GM21367 (cell line): ENCODE data around the gene TLN1.
A peak's percentile ranks its signal among the peaks of the same experiment; 100 is the strongest.

ENCODE experiments used
- ATAC-seq: cut with Tn5 transposase; IDR thresholded peaks from one replicate; pipeline ENCODE4 v1.9.1; 2021; ENCODE audit not compliant: unreplicated experiment

Gene TLN1, protein sequence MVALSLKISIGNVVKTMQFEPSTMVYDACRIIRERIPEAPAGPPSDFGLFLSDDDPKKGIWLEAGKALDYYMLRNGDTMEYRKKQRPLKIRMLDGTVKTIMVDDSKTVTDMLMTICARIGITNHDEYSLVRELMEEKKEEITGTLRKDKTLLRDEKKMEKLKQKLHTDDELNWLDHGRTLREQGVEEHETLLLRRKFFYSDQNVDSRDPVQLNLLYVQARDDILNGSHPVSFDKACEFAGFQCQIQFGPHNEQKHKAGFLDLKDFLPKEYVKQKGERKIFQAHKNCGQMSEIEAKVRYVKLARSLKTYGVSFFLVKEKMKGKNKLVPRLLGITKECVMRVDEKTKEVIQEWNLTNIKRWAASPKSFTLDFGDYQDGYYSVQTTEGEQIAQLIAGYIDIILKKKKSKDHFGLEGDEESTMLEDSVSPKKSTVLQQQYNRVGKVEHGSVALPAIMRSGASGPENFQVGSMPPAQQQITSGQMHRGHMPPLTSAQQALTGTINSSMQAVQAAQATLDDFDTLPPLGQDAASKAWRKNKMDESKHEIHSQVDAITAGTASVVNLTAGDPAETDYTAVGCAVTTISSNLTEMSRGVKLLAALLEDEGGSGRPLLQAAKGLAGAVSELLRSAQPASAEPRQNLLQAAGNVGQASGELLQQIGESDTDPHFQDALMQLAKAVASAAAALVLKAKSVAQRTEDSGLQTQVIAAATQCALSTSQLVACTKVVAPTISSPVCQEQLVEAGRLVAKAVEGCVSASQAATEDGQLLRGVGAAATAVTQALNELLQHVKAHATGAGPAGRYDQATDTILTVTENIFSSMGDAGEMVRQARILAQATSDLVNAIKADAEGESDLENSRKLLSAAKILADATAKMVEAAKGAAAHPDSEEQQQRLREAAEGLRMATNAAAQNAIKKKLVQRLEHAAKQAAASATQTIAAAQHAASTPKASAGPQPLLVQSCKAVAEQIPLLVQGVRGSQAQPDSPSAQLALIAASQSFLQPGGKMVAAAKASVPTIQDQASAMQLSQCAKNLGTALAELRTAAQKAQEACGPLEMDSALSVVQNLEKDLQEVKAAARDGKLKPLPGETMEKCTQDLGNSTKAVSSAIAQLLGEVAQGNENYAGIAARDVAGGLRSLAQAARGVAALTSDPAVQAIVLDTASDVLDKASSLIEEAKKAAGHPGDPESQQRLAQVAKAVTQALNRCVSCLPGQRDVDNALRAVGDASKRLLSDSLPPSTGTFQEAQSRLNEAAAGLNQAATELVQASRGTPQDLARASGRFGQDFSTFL (N-terminal part only)

DNA sequence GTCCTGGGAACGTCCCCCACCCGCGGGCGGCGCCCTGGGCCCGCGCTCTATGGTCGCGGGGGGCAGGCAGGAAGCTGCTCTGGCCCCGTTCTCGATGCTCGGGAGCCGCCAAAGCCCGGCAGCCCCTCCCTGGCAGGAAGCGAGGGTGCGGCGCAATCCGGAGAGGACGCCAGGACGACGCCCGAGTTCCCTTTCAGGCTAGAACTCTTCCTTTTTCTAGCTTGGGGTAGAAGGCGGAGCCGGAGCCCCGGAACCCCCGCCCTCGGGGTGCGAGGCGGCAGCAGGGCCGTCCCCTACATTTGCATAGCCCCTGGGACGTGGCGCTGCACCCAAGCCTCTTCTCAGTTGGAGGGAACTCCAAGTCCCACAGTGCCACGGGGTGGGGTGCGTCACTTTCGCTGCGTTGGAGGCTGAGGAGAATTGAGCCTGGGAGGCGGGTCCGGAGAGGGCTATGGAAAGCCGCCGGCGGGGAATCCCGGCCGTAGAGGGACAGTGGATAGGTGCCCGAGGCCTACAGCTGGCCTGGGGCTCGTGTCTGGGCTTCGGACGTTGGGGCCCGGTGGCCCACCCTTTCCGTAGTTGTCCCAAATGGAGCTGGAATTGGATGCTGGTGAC, at the start of gene TLN1, which contains the start of gene CREB3:
Gene TLN1, minus strand, starts transcription at position 11 of the 615 bp plus-strand sequence. CDS start 6,501 bp downstream, outside the sequence.
Gene CREB3, plus strand, starts transcription at position 482 of the 615 bp plus-strand sequence. Its CDS starts 107 bp downstream, at position 589.
- peak; percentile 67 for ATAC-seq

DNA sequence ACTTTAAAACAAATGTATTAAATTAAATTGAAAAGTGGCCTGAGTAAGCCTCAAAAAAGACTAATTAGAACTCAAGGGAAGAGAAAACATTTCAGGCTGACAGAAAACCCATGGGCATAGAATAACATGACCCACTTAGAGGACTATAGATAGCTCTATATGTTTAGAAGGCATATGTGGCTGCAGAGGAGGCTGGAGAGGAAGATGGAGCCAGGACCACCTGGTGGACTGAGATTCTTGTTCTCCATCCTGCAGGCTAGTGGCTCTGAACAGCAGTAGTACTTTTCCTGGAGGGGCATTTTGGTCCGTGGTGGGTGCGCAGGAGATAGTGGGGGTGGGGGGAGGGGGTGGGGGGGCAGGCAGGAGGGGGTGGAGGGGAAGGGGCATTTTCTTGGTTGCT, 49.1 kb upstream of the TLN1 start:
- no peak for ATAC-seq

DNA sequence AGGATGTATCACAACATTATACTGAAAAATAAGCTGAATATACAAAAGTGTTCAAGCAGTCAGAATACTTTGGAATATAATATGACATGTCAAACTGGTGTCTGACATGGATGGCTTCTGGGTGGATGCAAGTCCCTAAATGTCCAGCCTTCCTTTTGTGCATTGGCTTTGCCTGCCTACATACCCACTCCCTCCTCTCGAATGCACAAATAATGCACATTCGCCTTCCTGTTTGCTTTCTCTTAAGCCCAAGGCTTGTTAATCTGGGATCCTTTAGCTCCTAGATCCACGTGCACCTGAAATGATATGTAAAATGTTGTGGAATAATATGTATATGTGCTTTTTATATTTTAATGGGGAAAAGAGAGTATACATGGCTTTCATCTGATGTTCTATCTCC, 46.5 kb upstream of the TLN1 start:
- no peak for ATAC-seq

DNA sequence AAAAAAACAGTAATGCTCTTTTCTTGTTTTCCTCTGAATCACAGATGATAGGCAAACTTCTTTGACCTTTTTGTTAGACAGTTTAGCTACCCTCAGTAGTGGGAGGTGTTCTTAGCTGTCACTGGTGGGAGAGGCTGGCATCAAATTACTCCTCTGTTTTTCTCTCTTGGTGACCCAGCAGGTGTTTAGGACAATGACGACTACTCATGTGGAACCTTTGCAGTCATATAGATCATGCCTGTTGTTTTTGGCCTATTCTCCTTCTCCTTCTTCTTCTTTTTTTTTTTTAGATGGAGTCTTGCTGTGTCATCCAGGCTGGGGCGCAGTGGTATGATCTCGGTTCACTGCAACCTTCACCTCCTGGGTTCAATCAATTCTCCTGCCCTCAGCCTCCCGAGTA, 44.0 kb upstream of the TLN1 start:
- ATAC-seq = no peak

DNA sequence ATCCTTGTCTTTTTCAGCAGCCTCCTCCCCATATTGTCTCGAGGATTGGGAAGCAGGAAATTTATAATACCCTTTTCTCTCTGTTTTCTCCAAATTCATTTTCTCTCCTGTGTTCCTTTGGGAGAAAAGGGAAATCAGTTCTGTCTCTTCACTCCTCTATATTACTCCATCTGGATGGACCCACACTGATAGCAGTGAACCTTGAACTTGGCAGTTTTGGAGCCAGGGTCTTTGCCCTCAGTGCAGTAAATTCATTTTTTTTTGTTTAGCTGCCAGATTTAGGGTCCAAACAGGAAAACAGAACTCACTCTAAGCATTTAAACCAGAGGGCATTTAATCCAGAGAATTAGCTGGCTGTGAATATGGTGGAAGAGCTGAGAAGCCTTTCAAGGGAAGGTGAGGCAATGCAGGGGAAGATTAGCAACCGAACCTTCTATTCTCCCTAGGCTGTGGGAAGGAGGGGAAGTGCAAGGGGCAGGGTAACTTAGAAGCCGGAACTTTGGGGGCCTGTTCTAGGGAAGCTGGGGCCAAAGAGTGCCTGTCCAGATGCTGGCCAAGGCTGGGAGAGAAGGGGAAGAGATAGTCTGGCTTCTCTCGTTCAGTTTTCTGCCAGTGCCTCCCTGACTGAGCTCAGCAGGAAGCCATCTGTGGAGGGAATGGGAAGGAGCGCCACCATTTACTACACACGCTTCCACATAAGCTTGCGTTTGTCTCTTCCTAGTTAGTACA, 43.1 kb upstream of the TLN1 start:
- ATAC-seq = no peak

DNA sequence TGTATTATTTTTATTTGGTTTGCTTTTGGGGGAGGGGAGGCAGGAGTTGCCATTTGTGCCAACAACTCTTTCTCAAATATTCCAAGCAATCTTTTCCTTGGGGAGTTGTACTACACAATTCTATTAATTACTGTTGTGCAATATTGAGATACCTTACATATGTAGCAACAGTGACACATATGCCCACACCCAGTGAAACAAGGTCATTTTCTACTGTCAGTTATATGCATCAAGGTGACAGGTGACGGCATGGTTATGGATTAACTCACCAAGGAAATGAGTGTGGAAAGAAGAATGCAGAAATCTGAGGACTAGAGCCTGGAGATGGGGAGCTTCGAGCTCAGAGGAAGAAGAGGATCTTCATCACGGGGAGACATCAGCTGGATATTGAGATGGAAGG, 39.9 kb upstream of the TLN1 start:
- ATAC-seq = no peak

DNA sequence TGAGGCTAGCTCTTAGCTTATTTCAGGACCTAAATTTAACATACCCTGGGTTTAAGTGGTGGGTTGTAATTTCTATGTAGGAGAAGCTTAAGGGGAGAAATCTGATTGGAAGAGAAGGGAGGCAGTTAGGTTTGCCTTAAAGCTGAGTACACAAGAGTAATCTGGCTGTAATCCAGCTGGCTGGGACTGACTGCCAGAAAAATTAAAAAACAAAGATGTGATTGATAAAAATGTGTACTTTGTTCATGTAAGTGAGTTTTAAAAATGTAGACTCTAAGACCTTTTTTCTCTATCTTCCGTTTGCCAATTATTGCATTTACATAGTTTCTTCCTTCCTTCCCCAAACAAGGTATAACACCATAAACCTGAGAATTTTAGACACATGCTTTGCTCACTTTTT, 39.5 kb upstream of the TLN1 start:
- no peak for ATAC-seq

DNA sequence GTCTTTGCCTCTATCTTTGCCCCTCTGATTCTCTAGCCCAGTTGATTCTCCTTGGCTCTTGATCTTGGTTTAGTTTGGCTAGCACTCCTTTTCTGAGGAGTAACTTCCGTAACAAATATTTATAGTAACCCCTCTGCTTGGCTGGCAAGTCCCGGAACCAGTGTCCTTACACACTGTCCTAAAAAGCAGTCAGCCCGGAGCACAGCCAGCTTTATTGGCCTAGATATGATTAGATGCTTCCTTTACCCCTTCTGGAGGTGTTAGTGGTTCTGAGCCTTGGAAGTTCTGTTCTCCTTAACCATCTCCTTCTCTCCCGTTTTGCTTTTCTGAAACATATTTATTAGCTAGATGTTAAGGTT, 39.1 kb upstream of the TLN1 start:
- no peak for ATAC-seq

DNA sequence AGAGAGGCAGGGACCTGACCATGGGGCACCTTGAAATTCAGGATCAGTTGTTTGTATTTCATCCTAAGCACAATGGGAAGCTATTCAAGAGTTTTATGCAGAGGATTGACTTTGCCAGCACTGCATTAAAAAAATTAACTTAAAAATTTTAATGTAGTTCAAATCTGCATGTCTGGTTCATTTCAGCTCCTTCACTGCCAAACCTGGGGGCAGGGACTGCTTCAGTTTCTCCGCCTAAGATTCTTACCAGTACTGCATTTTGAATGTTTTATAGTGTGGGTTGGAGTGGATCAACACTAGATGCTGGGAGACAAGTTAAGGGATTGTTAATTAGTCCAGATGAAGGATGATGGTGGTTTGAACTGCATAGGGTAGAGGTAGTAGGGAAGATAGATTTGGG, 37.8 kb upstream of the TLN1 start:
- no peak for ATAC-seq

DNA sequence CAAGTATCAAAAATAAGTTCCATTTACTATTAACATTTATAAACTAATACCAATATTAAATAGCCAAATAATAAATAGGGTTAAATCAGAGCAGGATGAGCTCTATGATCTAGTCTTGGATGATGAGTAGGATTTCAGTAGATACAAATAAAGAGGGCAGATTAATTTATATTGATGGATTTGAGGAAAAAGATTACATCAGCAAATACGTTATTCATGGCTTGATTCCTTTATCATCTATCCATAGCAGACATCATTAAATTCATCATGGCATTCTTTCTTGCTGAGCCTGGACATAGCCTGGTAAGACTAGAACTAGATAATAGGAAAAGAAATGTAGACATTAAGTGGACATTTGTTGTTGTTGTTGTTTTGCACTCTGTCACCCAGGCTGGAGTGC, 35.5 kb upstream of the TLN1 start:
- ATAC-seq = no peak

DNA sequence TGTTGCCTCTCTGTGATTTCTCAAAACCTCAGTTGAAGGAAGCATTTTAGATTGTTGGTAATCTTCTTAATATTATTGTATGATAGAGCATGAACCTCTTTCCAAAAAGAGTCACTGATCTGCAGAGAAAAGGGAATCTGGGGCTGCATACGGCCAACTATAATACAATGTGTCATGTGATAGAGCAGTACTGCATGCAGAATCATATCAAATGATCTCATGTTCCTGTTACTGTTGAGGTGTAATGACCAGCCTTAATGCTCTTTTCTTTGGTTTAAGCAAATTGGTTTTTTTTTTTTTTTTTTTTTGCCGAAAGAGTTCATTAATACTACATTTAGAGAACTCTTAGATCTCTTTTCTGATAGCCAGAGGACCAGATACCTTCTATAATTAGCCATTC, 35.0 kb upstream of the TLN1 start:
- ATAC-seq = no peak

DNA sequence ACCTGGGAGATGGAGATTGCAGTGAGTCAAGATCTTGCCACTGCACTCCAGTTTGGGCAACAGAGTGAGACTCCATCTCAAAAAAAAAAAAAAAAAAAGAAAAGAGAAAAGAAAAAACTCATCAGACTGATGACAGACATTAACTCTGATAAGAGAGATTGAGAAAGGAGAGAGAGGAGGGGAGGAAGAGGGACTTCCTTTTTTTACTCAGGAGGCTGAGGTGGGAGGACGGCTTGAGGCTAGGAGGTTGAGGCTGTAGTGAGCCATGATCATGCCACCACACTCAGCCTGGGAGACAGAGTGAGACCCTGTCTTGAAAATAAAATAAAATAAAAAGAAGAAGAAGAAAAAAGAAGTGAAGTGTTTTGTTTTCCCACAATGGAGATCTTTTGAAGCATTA, 31.8 kb upstream of the TLN1 start:
- ATAC-seq = no peak

DNA sequence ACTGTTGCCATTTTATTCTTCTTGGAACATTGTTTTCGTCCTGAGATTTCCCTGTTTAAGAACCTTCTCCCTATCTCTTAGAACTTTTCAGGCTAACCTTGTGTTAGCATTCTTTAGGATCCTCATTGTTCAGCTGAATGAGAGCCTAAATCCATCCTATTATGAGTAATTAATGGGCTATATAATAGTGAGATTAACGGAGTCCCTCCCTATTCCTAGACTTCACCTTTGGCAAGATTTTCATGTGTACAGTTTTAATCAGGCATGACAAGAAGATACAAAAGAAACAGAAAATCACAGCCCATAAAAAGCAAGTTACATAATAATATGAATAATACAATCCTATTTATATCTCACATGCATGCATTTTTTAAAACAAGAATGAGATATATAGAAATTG, 31.2 kb upstream of the TLN1 start:
- no peak for ATAC-seq

DNA sequence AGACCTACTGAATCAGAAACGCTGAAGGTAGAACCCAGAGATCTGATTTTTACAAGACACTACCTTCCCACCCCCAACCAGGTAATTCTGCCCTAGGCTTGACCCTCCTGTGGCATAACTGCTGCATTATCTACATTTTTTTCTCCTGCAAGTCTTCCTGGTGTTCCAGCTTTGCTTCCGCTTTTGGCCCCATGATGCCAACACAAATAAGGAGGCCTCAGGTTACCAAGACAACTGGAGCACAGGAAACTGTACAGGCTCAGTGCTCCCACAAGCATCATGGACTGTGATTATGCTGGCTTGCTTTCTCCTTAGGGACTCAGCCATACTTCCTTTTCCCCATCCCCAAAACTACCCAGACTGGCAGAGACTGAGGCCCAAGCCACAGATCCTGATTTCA, 28.7 kb upstream of the TLN1 start:
- no peak for ATAC-seq

DNA sequence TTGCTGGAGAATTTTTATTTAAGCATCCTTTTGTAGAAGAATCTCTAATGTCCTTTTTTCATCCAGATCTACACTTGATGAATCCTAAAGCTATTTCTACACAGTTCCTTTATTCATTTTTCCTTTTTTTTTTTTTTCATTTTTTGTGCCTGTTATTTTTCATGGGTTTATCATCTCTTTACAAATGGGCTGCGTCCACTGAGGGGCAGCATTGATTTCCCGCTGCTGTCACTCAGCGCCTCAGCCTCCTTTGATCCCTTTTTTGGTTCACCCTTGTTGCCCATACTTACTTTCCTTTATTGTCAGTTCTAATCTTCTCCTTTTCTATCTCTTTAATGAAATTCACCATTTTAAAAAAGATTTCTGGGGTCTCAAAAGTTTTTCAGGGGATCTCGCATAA, 27.8 kb upstream of the TLN1 start:
- ATAC-seq = no peak

DNA sequence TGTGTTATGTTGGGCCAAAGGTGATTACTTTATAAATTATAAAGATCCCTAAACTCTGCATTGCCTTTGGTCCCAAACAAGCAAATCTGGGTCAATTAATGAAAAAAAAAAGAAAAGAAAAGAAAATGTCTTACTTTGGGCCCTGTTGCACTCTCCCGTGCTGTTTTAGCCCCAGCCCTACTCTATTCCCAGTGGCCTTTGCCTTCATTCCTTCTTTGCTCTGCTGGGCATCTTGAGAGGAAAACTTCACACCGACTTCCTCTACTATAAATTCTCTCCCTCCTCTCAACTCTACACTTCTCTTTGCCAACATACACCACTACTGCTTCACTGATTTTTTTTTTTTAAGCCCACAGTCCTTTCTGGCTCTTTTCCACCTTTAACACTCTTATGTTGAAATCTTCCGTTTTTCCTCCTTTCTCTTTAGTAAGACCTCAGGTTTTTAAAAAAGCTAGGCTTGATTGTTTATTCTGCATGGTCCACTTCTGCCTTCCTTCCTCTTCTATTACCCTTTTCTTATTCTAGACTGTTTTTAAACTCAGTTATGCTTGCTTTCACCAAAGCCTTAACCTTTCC, 26.6 kb upstream of the TLN1 start:
- no peak for ATAC-seq

DNA sequence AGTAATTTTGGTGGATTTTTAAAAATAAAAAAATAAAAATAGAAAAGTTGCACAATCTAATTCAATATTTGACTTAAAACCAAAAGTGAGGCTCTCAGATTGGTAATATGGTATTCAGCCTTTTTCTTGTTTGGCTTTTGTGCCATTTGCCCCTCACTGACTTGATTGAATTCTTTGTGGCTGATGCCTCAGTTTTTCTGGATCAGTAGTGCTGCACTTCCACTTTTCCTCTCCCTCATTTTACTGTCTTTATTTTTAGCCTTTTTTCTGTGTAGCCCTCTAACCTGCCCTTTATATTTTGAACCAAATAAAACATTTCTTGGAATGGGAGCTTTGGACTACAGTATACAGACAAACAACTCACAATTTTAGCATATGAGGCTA, 25.9 kb upstream of the TLN1 start:
- ATAC-seq = no peak

DNA sequence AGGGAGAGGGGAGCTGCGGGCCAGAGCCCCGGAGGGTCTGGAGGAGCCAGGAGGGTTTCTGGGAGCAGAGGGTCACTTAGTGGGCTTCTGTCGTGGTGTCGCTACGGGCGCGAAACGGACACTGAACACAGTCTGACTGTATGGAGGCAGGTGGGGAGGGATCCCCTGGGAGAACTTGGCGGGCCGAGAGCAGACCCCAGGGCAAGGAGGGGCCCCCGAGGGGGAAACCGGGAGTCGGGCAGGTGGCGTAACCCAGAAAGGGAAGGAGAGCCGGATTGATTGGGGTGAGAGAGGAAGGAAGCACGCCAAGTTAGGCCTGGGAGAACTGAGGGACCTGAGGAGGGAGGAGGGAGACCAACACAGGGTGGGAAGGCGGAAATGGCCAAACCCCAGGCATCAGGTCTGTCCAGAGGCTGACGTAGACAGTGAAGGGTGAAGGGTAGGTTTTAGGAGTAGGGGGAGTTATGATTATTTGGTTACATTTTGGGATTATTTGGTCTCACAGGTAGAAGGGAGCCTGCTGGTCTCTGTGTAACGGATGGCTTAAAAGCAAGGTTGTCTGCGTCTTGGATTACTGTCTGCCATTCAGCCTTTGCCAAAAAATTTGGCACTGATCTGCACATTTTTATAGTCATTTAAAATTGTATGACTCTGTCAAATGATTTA, 25.4 kb upstream of the TLN1 start:
- no peak for ATAC-seq
